Mucosa of stomach (tissue), 1 donor: ENCODE data around the gene KIF5C.

Source experiments
- H3K27me3 ChIP-seq: one replicate; pipeline ENCODE4 v1.7.0; 2013; ENCODE audit warnings: mild to moderate bottlenecking, low read length; ENCODE audit not compliant: control insufficient read depth, insufficient read depth
- H3K36me3 ChIP-seq: one replicate; pipeline ENCODE4 v1.7.0; 2013; ENCODE audit warnings: low read length; ENCODE audit not compliant: control insufficient read depth, insufficient read depth
- H3K4me1 ChIP-seq: one replicate; pipeline ENCODE4 v1.7.0; 2013; ENCODE audit warnings: mild to moderate bottlenecking, low read length; ENCODE audit not compliant: control insufficient read depth, insufficient read depth
- H3K4me3 ChIP-seq: one replicate; pipeline ENCODE4 v1.7.0; 2013; ENCODE audit warnings: low read length
- H3K9ac ChIP-seq: one replicate; pipeline ENCODE4 v1.7.0; 2013; ENCODE audit warnings: mild to moderate bottlenecking, low read length, moderate library complexity
- H3K9me3 ChIP-seq: one replicate; pipeline ENCODE4 v1.7.0; 2013; ENCODE audit warnings: mild to moderate bottlenecking, low read length, moderate library complexity; ENCODE audit not compliant: control insufficient read depth
- donor health status: Pancreatic carcinoma.

KIF5C gene

GRCh38 chr2:148913061-148913460 is 38.0 kb downstream of the KIF5C start:
- Histone ChIP-seq H3K36me3 (no peaks in the 10 kb centered on the region), H3K9ac (no peak overlapping the region), H3K9me3 (no peaks in the 10 kb centered on the region), H3K4me3 (no peak overlapping the region), H3K27me3 (no peaks in the 10 kb centered on the region), H3K4me1 (no peaks in the 10 kb centered on the region)

DNA sequence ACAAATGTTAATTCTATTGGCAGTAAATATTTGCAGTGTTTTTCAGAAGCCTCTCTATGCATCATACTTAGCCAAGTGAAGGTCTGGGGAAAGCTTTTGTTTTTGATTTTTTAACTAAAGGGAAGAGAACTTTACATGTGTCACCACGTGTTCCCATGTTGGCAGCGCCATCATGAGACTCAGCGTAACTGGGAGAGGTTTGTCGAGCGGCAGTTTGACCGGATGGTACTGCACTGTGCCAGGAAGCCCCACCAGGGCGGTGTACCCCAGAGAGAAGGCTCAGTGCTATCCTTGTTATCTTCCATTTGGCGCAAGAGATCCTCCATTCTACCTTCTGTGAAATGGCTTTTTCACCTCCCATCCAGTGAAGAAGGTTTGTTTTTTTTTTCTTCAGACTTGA is 38.5 kb downstream of the KIF5C start:
- Histone ChIP-seq H3K9ac (no peak overlapping the region), H3K27me3 (no peaks in the 10 kb centered on the region), H3K4me3 (no peak overlapping the region), H3K9me3 (no peaks in the 10 kb centered on the region), H3K36me3 (no peaks in the 10 kb centered on the region), H3K4me1 (no peaks in the 10 kb centered on the region)

DNA sequence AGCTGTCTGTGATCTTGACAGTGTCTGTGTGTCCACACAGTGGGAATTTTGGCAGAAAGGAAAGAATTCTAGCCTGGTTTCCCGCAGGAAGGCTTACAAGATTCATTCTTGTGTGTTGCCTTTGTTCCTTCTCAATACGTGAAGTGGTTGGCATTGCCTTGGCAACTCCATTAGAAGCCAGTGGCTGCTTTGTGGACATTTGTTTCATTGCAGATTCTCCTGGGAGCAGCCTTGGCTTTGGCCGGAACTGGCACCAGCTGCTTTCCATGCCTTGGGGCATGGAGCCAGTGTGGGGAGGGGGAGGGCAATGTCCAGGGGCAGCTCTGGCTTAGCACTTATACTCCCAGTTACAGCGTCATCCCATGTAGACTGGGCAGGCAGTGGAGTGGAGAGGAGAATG is 39.4 kb downstream of the KIF5C start:
- H3K4me3 ChIP-seq: no peak overlapping the region
- H3K36me3 ChIP-seq: no peaks in the 10 kb centered on the region
- no peaks in the 10 kb centered on the region for H3K4me1 ChIP-seq
- no peak overlapping the region for H3K9ac ChIP-seq
- no peaks in the 10 kb centered on the region for H3K9me3 ChIP-seq
- H3K27me3 ChIP-seq: no peaks in the 10 kb centered on the region

DNA sequence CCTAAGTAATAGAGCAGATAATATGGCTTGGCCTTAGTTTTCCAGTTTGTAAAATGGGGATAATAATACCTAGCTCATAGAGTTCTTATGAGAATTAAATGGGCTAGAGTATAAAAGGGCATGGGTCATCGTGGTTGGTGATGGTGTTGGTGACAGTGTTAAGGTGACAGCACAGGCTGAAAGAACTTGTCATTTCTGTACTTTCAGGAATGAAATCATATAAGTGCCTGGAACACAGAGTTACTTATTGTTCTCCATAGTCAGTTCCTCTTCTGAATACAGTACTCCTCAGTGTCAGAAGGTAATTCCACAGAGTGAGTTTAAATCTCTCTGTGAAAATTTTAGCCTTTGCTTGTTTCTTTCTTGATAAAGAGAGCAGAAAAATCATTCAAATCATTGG is 42.4 kb downstream of the KIF5C start:
- H3K9ac ChIP-seq: no peak overlapping the region
- H3K27me3 ChIP-seq: no peaks in the 10 kb centered on the region
- no peaks in the 10 kb centered on the region for H3K36me3 ChIP-seq
- no peak overlapping the region for H3K4me3 ChIP-seq
- no peaks in the 10 kb centered on the region for H3K4me1 ChIP-seq
- no peaks in the 10 kb centered on the region for H3K9me3 ChIP-seq

DNA sequence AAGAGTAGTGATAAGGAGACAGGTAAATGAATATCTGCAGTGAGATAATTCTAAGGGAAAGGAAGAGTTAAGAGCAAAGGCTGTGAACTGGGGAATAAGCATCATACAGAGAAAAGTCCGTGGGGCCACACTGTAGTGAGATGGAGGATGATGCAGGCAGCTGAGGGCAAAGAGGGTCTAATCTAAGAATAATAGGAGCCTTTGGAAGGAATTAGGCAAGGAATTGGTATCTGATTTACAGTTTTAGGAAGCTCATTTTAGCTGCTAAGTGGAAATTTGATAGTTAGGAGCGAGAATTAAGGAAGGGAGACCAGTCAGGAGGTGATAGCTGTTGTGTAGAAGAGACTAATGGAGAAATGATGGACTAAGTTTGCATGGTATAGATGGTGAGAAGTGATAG is 43.5 kb downstream of the KIF5C start:
- Histone ChIP-seq H3K4me3 (no peak overlapping the region), H3K27me3 (no peaks in the 10 kb centered on the region), H3K9ac (no peak overlapping the region), H3K9me3 (no peaks in the 10 kb centered on the region), H3K4me1 (no peaks in the 10 kb centered on the region), H3K36me3 (no peaks in the 10 kb centered on the region)

DNA sequence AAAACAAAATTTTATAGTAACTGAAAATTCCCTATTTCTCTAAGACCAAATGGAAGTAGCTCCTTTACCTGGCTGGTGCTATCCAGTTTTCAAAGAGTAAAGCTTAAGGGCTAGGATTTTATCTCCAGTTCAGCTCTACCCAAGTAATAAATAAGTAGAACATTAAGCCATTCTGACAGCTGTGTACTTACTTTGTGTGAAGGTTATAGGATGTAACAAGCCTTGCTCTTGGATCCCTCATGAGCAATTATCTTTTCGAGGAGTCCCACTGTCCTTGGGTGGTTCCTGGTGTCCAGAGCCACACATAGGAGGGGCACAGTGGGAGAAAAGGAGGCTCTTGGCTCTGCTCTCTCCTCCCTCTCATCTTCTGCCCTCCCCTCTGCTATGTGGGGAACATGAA is 45.5 kb downstream of the KIF5C start:
- Histone ChIP-seq H3K27me3 (no peaks in the 10 kb centered on the region), H3K36me3 (no peaks in the 10 kb centered on the region), H3K9me3 (no peaks in the 10 kb centered on the region), H3K4me3 (no peak overlapping the region), H3K4me1 (no peaks in the 10 kb centered on the region), H3K9ac (no peak overlapping the region)

DNA sequence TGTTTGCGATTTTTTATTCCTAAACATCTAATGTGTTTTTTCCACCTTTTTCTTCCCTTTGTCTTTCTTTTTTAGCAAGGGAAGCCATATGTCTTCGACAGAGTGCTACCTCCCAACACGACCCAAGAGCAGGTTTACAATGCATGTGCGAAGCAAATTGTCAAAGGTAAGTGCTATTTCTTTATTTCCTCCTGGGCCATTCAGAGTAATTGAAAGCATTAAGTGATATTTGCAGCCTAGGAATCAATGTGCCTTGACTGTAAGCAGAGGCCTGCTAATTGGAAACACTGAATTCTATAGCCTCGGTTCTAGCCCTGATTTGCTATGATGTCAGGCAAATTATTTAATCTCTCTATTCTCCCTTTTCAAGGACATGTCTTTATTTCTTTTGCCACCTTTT is 47.0 kb downstream of the KIF5C start:
- no peaks in the 10 kb centered on the region for H3K36me3 ChIP-seq
- H3K9me3 ChIP-seq: no peaks in the 10 kb centered on the region
- H3K4me1 ChIP-seq: peaks cover 3% of the 10 kb centered on the region
- no peak overlapping the region for H3K9ac ChIP-seq
- no peak overlapping the region for H3K4me3 ChIP-seq
- no peaks in the 10 kb centered on the region for H3K27me3 ChIP-seq

GRCh38 chr2:148922776-148923475 is 47.9 kb downstream of the KIF5C start:
- H3K9me3 ChIP-seq: no peaks in the 10 kb centered on the region
- peaks cover 7% of the 10 kb centered on the region for H3K4me1 ChIP-seq
- no peak overlapping the region for H3K9ac ChIP-seq
- H3K4me3 ChIP-seq: no peak overlapping the region
- no peaks in the 10 kb centered on the region for H3K36me3 ChIP-seq
- no peaks in the 10 kb centered on the region for H3K27me3 ChIP-seq

GRCh38 chr2:148924514-148925178 is 49.6 kb downstream of the KIF5C start:
- Histone ChIP-seq H3K4me1 (peaks cover 7% of the 10 kb centered on the region), H3K36me3 (no peaks in the 10 kb centered on the region), H3K9ac (no peak overlapping the region), H3K27me3 (no peaks in the 10 kb centered on the region), H3K4me3 (no peak overlapping the region), H3K9me3 (no peaks in the 10 kb centered on the region)

DNA sequence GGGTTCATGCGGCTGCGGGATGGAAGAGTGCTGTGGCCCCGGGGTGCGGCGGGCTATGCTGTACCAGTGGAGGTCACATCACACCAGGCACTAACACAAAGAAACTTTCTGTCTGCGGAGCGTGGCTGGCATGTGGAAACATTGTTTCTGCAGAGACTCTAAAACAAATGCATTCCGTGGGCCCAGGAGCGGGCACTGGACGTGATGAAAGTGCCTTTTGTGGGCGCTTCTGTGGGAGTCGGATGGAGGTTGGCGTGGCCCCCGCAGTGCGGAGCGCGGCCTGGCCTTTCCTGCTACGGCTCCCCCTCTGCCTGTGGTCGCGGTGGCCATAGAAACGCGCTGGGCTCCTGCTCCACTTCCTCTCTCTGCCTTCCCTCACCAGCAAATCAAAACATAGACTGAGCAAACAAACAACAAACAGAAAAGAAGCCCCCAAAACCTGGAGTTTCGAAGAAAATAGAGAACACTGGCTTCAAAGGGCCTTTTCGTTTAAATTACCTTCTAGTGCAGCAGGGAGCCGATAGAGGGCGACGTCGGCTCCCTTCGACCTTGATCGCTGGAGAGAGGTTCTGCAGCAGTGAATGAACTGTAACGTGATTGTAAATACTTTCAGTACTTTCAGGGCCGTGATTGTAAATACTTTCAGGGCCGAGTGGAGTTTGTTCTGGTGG is 51.4 kb downstream of the KIF5C start:
- Histone ChIP-seq H3K36me3 (no peaks in the 10 kb centered on the region), H3K27me3 (no peaks in the 10 kb centered on the region), H3K4me1 (peaks cover 7% of the 10 kb centered on the region), H3K9me3 (no peaks in the 10 kb centered on the region), H3K4me3 (no peak overlapping the region), H3K9ac (no peak overlapping the region)

GRCh38 chr2:148926981-148927401 is 52.0 kb downstream of the KIF5C start:
- Histone ChIP-seq H3K4me1 (peaks cover 7% of the 10 kb centered on the region), H3K27me3 (no peaks in the 10 kb centered on the region), H3K4me3 (no peak overlapping the region), H3K9ac (no peak overlapping the region), H3K9me3 (no peaks in the 10 kb centered on the region), H3K36me3 (no peaks in the 10 kb centered on the region)

DNA sequence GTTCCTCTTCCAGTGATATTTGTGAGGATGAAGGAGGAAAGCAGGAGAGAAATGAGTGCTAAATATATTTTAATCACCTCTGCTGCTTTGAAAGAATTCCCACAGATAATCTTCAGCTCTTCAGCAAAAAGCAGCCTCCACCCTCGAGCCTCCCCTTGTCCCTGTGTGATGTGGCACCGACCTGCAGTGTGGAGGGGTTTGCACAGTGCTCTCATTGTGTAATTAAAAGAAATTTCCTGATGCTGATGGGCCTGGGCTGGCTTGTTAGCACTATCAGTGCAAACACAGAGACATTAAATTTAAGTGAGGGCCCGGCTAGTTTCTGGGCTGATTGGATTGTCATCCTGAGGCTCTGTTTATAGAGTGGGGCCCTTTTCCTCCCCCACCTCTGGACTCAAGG is 53.4 kb downstream of the KIF5C start:
- H3K4me3 ChIP-seq: no peak overlapping the region
- no peaks in the 10 kb centered on the region for H3K36me3 ChIP-seq
- no peaks in the 10 kb centered on the region for H3K27me3 ChIP-seq
- H3K4me1 ChIP-seq: peaks cover 7% of the 10 kb centered on the region
- H3K9ac ChIP-seq: no peak overlapping the region
- H3K9me3 ChIP-seq: no peaks in the 10 kb centered on the region
